GM12891 (cell line): ENCODE results near the gene SYCP2.

ENCODE experiments used
- PAX5 ChIP-seq: IDR thresholded peaks from 2 replicates; pipeline ENCODE4 v1.6.1; 2011; ENCODE audit warnings: low read length, moderate library complexity, mild to moderate bottlenecking; ENCODE audit not compliant: insufficient read depth, severe bottlenecking
- POLR2A ChIP-seq: IDR thresholded peaks from 2 replicates; pipeline ENCODE4 v1.6.1; 2011; ENCODE audit warnings: low read depth, low read length, control low read depth
- POLR2AphosphoS5 ChIP-seq: IDR thresholded peaks from 2 replicates; pipeline ENCODE4 v1.6.1; 2011; ENCODE audit warnings: low read depth, low read length, control low read depth
- POU2F2 ChIP-seq: IDR thresholded peaks from 2 replicates; pipeline ENCODE4 v1.6.1; 2011; ENCODE audit warnings: low read depth, mild to moderate bottlenecking, control low read depth, low read length, moderate library complexity
- SPI1 ChIP-seq: IDR thresholded peaks from 2 replicates; pipeline ENCODE4 v1.6.1; 2011; ENCODE audit warnings: low read depth, low read length, control low read depth
- TAF1 ChIP-seq: IDR thresholded peaks from 2 replicates; pipeline ENCODE4 v1.6.1; 2011; ENCODE audit warnings: low read depth, low read length, control low read depth

GRCh38 chr20:59977086-59977485, 43.6 kb upstream of the SYCP2 start:
- TF ChIP-seq POLR2A (no peak), POLR2AphosphoS5 (no peak), TAF1 (no peak), PAX5 (no peak), SPI1 (no peak), POU2F2 (no peak)
